RWPE2 (cell line): ENCODE data around the gene PHACTR1.
A peak's percentile ranks its signal among the peaks of the same experiment; 100 is the strongest.

Experiments
- ATAC-seq: fragments of 200-7000 bp; cut with Tn5 transposase; 3 replicates; pipeline ENCODE4 v1.9.1; 2021; ENCODE audit warnings: low read depth
- DNase-seq: peaks from one replicate; pipeline ENCODE4 v3.0.0-alpha.2; 2020; ENCODE audit warnings: low spot score
- H3K27ac ChIP-seq: fragments of 450-650 bp; 2 replicates; pipeline ENCODE4 v1.5.1; 2017; ENCODE audit warnings: mild to moderate bottlenecking; ENCODE audit not compliant: poor library complexity, severe bottlenecking
- H3K27me3 ChIP-seq: fragments of 250-450 bp; sonication (Bioruptor Pico); 2 replicates; pipeline ENCODE4 v1.5.1; 2021; ENCODE audit warnings: mild to moderate bottlenecking, moderate library complexity; ENCODE audit not compliant: insufficient read depth, poor library complexity, severe bottlenecking
- H3K36me3 ChIP-seq: fragments of 250-450 bp; sonication (Bioruptor Pico); 2 replicates; pipeline ENCODE4 v1.5.1; 2020; ENCODE audit warnings: low read depth, mild to moderate bottlenecking, moderate library complexity
- H3K4me1 ChIP-seq: fragments of 250-450 bp; sonication (Bioruptor Pico); 2 replicates; pipeline ENCODE4 v1.5.1; 2021; ENCODE audit warnings: mild to moderate bottlenecking, moderate library complexity; ENCODE audit not compliant: insufficient read depth, poor library complexity, severe bottlenecking
- H3K4me3 ChIP-seq: fragments of 250-450 bp; sonication (Bioruptor Pico); 2 replicates; pipeline ENCODE4 v1.5.1; 2021; ENCODE audit warnings: mild to moderate bottlenecking, moderate library complexity; ENCODE audit not compliant: severe bottlenecking
- H3K9me3 ChIP-seq: fragments of 250-450 bp; sonication (Bioruptor Pico); 2 replicates; pipeline ENCODE4 v1.5.1; 2021; ENCODE audit warnings: mild to moderate bottlenecking, moderate library complexity; ENCODE audit not compliant: severe bottlenecking
- TF ChIP-seq, protein P1 (sequence below): fragments of 450-650 bp; IDR thresholded peaks from one replicate; pipeline ENCODE4 v1.5.1; 2017; ENCODE audit warnings: mild to moderate bottlenecking, moderate library complexity; ENCODE audit not compliant: poor library complexity, severe bottlenecking

PHACTR1 gene

DNA sequence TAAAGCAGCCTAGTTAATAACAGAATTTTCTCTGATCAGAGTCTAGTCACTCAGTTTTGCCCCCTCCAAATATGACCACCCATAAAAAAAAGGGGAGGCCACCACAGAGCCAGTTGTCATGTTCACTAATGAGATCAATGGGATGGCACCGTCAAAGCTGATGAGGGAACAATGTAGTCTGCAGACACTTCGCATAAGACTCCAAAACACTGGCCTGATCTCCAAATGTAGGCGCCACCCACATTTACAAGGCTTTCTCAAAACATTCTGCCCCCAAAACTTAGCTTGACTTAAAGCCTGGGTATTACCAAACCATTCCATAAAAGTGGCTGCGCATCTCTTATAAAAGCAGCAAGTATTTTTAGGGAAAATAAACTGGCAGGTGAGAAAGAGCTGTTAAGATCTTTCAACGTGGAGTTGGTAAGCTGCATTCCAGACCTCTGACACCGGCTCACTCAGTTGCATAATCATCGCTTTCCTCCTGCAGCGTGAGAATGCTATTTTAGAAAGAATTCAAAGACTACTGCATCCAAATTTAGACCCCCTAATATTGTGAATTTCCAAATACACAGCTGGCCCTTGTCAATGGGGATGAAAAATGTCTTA is 552.4 kb downstream of the PHACTR1 start:
- DNase-seq: no peak

DNA sequence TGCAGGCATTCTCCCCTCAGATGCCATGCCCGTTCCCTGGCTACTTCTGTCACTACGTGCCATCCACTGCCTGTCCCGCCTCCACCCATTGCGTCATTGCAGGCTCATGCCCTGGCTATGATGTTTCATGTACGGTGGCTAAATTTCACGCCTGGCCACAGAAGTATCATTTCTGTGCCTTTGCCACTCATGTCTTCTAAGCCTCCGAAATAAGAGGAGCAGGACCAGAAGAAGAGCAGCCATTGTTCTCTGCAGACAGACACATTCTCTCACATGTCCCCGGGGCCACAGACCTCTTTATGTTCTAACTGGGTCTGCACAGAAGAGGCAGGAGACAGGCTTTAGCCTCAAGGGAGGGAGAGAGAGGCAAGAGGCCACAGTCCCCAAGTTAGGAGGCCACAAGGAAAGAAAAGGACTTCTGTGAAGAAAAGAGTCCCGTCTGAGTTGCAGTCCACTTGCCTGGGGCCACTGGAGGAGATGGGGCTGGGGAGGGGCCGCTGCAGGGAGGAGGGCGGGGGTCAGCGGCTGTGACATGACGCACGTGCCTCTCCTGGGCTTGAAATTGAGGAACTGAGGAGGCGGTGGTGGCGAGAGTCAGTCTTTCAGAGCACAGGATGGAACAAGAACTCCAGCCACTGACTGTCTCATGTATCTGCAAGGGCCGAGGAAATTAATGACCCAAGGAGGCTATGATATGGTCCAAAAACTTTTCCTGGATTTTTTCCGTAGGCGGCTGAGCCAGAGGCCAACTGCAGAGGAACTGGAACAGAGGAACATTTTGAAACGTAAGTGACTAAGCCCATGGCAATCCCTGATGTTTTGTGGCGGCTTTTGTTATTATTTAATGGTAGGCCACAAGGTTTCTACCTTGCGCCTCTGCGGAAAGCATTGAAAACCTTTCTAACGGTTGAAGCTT is 555.8 kb downstream of the PHACTR1 start:
- Histone ChIP-seq H3K4me3 (no peak overlapping the region), H3K27me3 (no peaks in the 10 kb centered on the region), H3K4me1 (no peaks in the 10 kb centered on the region), H3K9me3 (no peaks in the 10 kb centered on the region), H3K27ac (no peak overlapping the region), H3K36me3 (no peaks in the 10 kb centered on the region)
- TF ChIP-seq, protein P1, sequence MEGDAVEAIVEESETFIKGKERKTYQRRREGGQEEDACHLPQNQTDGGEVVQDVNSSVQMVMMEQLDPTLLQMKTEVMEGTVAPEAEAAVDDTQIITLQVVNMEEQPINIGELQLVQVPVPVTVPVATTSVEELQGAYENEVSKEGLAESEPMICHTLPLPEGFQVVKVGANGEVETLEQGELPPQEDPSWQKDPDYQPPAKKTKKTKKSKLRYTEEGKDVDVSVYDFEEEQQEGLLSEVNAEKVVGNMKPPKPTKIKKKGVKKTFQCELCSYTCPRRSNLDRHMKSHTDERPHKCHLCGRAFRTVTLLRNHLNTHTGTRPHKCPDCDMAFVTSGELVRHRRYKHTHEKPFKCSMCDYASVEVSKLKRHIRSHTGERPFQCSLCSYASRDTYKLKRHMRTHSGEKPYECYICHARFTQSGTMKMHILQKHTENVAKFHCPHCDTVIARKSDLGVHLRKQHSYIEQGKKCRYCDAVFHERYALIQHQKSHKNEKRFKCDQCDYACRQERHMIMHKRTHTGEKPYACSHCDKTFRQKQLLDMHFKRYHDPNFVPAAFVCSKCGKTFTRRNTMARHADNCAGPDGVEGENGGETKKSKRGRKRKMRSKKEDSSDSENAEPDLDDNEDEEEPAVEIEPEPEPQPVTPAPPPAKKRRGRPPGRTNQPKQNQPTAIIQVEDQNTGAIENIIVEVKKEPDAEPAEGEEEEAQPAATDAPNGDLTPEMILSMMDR: no peak
- no peak for ATAC-seq
- DNase-seq: no peak

More for the DNA sequence above, 552.4 kb downstream of the PHACTR1 start:
- H3K9me3 ChIP-seq: no peaks in the 10 kb centered on the region
- TF ChIP-seq, protein P1: no peak
- H3K4me3 ChIP-seq: no peak overlapping the region
- H3K27ac ChIP-seq: no peak overlapping the region
- no peaks in the 10 kb centered on the region for H3K4me1 ChIP-seq
- no peaks in the 10 kb centered on the region for H3K36me3 ChIP-seq
- no peaks in the 10 kb centered on the region for H3K27me3 ChIP-seq
- peak; percentile 88 for ATAC-seq

DNA sequence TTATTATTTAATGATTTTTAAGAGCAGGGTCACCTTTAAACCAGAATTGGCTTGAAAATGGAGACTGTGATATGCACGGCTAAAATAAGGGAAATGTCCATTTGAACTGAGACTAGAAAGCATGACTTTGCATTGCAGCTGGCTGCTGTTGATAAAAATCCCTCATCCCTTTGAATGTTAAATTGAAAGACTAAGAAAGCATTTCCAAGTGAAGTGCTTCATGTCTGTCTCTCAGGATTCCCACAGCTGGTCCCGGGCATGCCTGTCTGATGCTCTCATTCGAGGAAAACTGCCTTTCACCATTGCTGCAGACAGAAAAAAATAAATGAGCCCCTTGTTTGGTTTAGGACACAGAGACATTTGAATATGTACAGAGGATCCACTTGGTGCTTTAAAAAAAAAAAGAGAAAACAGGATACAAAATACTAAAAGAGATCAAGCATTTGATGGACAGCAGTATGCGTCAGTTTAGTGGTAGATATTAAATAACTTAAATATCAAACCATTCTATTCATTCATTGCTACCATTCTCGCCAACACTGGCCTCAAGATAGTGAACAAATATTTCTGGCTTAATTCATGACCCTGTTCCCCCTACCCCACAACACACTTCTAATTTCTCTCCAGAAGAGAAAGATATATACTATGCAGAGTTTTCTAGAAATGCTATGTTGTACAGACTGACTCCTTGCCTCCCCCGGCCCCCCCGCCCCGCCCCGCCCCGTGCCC is 556.8 kb downstream of the PHACTR1 start:
- Histone ChIP-seq H3K9me3 (no peaks in the 10 kb centered on the region), H3K27me3 (no peaks in the 10 kb centered on the region), H3K4me1 (no peaks in the 10 kb centered on the region), H3K36me3 (no peaks in the 10 kb centered on the region), H3K4me3 (no peak overlapping the region), H3K27ac (no peak overlapping the region)
- no peak for DNase-seq
- TF ChIP-seq, protein P1: no peak
- ATAC-seq: no peak

DNA sequence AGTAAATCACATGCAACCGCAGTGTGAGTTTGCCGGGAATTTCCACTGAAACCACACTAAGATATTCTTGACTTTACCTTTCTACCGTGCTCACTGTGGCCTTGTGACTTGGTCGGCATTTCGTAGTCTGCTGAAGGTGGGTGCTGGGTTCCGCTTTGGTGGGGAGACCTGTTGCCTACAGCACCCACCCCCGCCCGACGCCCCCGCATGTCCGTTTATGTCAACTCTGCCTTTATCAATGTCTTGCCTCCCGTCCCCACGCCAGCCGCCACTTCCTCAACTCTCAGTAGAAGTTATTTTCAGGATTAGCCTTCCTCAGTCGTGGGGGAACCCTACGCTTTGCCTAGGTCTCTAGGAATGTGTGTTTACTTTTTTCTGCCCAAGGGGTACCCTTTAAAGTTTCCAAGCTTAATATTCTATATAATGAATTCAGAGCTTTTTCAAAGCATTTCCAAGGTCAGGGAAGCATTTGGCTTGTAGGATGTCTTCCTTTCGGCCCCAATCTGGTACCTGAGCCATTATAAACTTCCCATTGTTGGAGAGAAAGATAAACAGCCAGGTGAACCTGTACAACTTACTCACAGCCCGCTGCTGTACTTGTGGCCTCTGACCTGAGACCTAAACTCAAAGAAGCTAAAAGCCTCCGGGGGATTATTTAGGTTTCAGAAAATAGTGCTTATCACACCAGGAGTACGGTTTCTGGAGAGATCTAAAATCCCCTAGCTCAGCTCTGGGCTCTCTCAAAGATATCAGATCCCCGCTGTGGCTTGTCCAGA is 557.6 kb downstream of the PHACTR1 start:
- H3K27me3 ChIP-seq: no peaks in the 10 kb centered on the region
- no peaks in the 10 kb centered on the region for H3K4me1 ChIP-seq
- no peak overlapping the region for H3K27ac ChIP-seq
- TF ChIP-seq, protein P1: no peak
- no peaks in the 10 kb centered on the region for H3K36me3 ChIP-seq
- no peak for DNase-seq
- no peak for ATAC-seq
- H3K9me3 ChIP-seq: no peaks in the 10 kb centered on the region
- H3K4me3 ChIP-seq: no peak overlapping the region
